CD4-positive, alpha-beta T cell treated with Interleukin-15 for 1 hour (primary cell): ENCODE data around the gene CNTFR.

Experiments used
- DNase-seq: peaks from one replicate; pipeline ENCODE4 v3.0.0-alpha.2; 2020

The CNTFR gene

GRCh38 chr9:34572092-34572491 is 17.4 kb downstream of the CNTFR start:
- no peak for DNase-seq

- no peak for DNase-seq
Observed at GRCh38 chr9:34571481-34571810, 18.1 kb downstream of the CNTFR start.

GRCh38 chr9:34570809-34571480 is 18.6 kb downstream of the CNTFR start:
- no peak for DNase-seq

GRCh38 chr9:34570376-34570775 is 19.1 kb downstream of the CNTFR start:
- no peak for DNase-seq

GRCh38 chr9:34568774-34569173 is 20.8 kb downstream of the CNTFR start:
- DNase-seq = no peak

- DNase-seq = no peak
Observed at GRCh38 chr9:34568133-34568532, 21.4 kb downstream of the CNTFR start.

- DNase-seq = no peak
Observed at GRCh38 chr9:34566972-34567371, 22.6 kb downstream of the CNTFR start.

- DNase-seq = no peak
Observed at GRCh38 chr9:34566322-34566721, 23.2 kb downstream of the CNTFR start.

- DNase-seq = no peak
Observed at GRCh38 chr9:34565856-34566255, 23.7 kb downstream of the CNTFR start.

GRCh38 chr9:34564617-34565016 is 24.9 kb downstream of the CNTFR start:
- no peak for DNase-seq

GRCh38 chr9:34563262-34563661 is 26.3 kb downstream of the CNTFR start:
- no peak for DNase-seq

- DNase-seq = no peak
Observed at GRCh38 chr9:34562135-34562745, 27.3 kb downstream of the CNTFR start.

- DNase-seq = no peak
Observed at GRCh38 chr9:34560599-34561214, 28.8 kb downstream of the CNTFR start.

- DNase-seq = no peak
Observed at GRCh38 chr9:34559624-34560455, 29.7 kb downstream of the CNTFR start.

GRCh38 chr9:34558919-34559623 is 30.5 kb downstream of the CNTFR start:
- DNase-seq = no peak

- no peak for DNase-seq
Observed at GRCh38 chr9:34558364-34558763, 31.2 kb downstream of the CNTFR start.

GRCh38 chr9:34557426-34558321 is 31.9 kb downstream of the CNTFR start:
- no peak for DNase-seq

GRCh38 chr9:34556949-34557348 is 32.6 kb downstream of the CNTFR start:
- DNase-seq = no peak

- no peak for DNase-seq
Observed at GRCh38 chr9:34555936-34556525, 33.5 kb downstream of the CNTFR start.

- no peak for DNase-seq
Observed at GRCh38 chr9:34555500-34555899, 34.0 kb downstream of the CNTFR start.

GRCh38 chr9:34555002-34555348 is 34.5 kb downstream of the CNTFR start:
- no peak for DNase-seq
